Measurements from ENCODE around the gene ACSL6. TPM values are rescaled to one million over a fixed set of nuclear protein-coding genes. Genes with fewer than 3 reads are reported as not detected.

ACSL6 gene
- total RNA-seq, 1 donor from 2014 or later, result under 0.01 TPM

DNA sequence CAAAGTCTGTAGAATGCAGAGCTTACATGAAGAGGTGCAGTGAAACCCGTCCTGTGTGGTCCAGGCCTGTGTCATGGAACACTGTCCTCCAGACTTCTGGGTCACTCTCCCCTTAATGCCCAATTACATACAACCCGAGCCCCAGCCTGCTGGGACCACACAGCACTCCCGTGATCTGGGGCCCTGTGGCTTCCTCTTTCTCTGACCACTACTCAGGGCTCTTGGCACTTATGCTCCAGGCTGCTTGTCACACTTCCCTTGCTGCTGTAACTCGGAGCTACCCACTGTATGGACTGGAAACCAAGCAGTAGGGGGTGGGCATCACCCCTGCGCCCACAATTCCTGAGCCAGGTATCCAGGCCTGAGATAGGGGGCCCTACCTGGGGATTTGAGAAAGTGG is 38.7 kb upstream of the ACSL6 start:
- H3K27me3 ChIP-seq (ENCODE audit: control insufficient read depth, insufficient read depth, low read length), result peaks cover 5% of the 10 kb centered on the region
- no peak for DNase-seq (ENCODE audit: low read depth)
- no peaks in the 10 kb centered on the region for H3K36me3 ChIP-seq (ENCODE audit: control insufficient read depth, insufficient read depth, low read length)
- H3K4me3 ChIP-seq (ENCODE audit: low read depth, low read length), result no peak overlapping the region
- TF ChIP-seq, protein P1, sequence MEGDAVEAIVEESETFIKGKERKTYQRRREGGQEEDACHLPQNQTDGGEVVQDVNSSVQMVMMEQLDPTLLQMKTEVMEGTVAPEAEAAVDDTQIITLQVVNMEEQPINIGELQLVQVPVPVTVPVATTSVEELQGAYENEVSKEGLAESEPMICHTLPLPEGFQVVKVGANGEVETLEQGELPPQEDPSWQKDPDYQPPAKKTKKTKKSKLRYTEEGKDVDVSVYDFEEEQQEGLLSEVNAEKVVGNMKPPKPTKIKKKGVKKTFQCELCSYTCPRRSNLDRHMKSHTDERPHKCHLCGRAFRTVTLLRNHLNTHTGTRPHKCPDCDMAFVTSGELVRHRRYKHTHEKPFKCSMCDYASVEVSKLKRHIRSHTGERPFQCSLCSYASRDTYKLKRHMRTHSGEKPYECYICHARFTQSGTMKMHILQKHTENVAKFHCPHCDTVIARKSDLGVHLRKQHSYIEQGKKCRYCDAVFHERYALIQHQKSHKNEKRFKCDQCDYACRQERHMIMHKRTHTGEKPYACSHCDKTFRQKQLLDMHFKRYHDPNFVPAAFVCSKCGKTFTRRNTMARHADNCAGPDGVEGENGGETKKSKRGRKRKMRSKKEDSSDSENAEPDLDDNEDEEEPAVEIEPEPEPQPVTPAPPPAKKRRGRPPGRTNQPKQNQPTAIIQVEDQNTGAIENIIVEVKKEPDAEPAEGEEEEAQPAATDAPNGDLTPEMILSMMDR (IDR thresholded peaks at IDR 0.05; ENCODE audit: insufficient read depth, low read length, poor library complexity, severe bottlenecking), result no peak

DNA sequence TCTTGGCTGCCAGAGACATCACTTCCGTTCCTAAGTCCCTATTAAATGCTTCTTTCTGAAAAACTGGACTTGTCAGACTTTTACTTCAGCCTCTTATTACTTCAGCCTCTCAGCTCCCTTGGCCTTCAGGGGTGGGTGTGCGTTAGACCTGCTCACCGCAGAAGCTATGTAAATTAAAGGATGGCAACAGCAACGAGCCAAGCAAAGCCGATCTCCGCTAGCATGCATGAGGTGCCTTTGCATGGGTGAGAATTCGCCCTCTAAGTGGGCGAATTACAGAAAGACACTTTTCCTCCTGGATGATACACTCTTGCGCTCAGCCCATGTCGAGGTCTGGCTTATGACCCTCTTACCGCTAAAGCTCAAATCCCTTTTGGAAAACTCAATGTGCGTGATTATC is 38.1 kb upstream of the ACSL6 start:
- no peak for DNase-seq (ENCODE audit: low read depth)
- Histone ChIP-seq H3K27me3 (ENCODE audit: control insufficient read depth, insufficient read depth, low read length) (peaks cover 5% of the 10 kb centered on the region), H3K36me3 (ENCODE audit: control insufficient read depth, insufficient read depth, low read length) (no peaks in the 10 kb centered on the region), H3K4me3 (ENCODE audit: low read depth, low read length) (no peak overlapping the region)
- TF ChIP-seq, protein P1 (IDR thresholded peaks at IDR 0.05; ENCODE audit: insufficient read depth, low read length, poor library complexity, severe bottlenecking), result no peak

DNA sequence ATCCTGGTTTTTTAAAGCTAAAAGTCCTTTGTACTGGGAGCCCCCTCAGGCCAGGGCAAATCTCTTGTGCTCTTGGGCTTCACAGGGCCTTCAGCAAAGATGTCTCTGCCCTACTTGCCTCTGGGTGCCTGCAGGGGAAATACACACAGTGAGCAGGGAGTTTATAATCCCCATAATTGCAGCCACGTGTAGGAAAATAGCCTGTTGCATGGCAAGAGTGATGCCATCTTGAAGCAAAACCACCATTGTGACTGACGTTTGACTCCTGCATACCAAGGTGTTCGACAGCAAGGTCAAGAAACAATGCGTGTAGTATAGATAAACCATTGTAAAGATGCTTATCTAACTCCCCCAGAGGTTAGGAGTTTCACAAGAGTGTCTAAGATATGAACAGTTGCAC is 37.6 kb upstream of the ACSL6 start:
- H3K4me3 ChIP-seq (ENCODE audit: low read depth, low read length), result no peak overlapping the region
- no peaks in the 10 kb centered on the region for H3K36me3 ChIP-seq (ENCODE audit: control insufficient read depth, insufficient read depth, low read length)
- H3K27me3 ChIP-seq (ENCODE audit: control insufficient read depth, insufficient read depth, low read length), result peaks cover 5% of the 10 kb centered on the region
- TF ChIP-seq, protein P1 (IDR thresholded peaks at IDR 0.05; ENCODE audit: insufficient read depth, low read length, poor library complexity, severe bottlenecking), result no peak
- DNase-seq (ENCODE audit: low read depth), result no peak

DNA sequence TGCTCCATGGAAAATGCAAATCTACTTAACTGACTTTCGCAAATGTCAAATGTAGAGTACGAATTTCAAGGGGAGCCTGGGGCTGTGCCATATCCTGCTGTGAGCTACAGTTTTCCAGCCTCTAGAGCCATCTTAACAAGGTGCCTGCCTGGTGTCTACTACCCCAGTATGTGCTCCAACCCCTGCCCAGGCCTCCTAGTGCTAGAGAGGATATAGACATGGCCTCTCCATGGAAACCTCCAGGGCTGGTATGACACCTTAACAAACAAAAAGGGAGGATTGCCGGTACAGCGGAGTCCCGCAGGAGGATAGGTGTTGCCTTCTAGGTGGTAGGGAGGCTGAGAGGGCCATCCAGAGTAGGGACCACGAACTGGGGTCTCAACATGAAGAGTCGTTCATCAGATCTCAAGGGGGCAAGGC is 35.4 kb upstream of the ACSL6 start:
- peaks cover 10% of the 10 kb centered on the region for H3K27me3 ChIP-seq (ENCODE audit: control insufficient read depth, insufficient read depth, low read length)
- no peak overlapping the region for H3K4me3 ChIP-seq (ENCODE audit: low read depth, low read length)
- DNase-seq (ENCODE audit: low read depth), result no peak
- H3K36me3 ChIP-seq (ENCODE audit: control insufficient read depth, insufficient read depth, low read length), result no peaks in the 10 kb centered on the region
- TF ChIP-seq, protein P1 (IDR thresholded peaks at IDR 0.05; ENCODE audit: insufficient read depth, low read length, poor library complexity, severe bottlenecking), result no peak

DNA sequence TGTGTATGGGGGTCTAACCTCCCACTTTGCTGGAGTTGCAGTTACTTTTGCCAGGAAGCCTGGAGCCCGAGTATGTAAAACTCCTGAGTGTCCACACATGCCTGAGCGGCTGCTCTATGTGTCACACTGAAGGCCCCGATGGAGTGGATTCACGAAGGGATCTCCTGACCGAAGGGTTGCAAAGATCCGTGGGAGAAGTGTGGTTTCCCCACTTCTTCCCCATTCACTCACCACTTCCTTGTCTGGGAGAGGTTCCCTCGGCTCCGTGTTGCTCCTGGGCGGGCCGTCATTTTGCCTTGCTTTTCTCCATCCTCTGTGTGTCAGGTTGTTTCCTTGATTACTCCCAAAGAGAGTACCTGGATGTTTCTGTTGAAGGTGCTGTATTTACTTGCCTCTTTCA is 32.7 kb upstream of the ACSL6 start:
- TF ChIP-seq, protein P1 (IDR thresholded peaks at IDR 0.05; ENCODE audit: insufficient read depth, low read length, poor library complexity, severe bottlenecking), result no peak
- no peak for DNase-seq (ENCODE audit: low read depth)
- no peak overlapping the region for H3K4me3 ChIP-seq (ENCODE audit: low read depth, low read length)
- no peaks in the 10 kb centered on the region for H3K36me3 ChIP-seq (ENCODE audit: control insufficient read depth, insufficient read depth, low read length)
- H3K27me3 ChIP-seq (ENCODE audit: control insufficient read depth, insufficient read depth, low read length), result peaks cover 11% of the 10 kb centered on the region

DNA sequence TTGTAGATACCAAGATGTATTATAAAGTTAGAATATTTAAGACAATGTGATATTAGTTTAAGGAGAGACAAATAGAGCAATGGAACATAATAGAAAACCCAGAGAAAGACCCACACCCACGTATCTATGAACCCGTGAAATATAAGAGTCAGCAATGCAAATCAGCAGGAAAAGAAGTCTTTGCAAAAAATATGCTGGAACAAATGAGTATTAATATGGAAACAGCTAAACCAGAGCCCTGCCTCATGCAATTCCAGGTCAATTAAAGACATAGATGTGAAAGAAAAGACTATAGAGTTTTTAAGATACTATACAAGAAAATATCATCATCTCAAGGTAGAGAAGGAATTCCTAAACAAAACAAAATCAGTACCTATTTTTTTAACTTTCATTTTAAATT is 25.9 kb upstream of the ACSL6 start:
- H3K4me3 ChIP-seq (ENCODE audit: low read depth, low read length), result no peak overlapping the region
- TF ChIP-seq, protein P1 (IDR thresholded peaks at IDR 0.05; ENCODE audit: insufficient read depth, low read length, poor library complexity, severe bottlenecking), result no peak

More for the DNA sequence above, 25.9 kb upstream of the ACSL6 start:
- DNase-seq (ENCODE audit: low read depth), result no peak
- no peaks in the 10 kb centered on the region for H3K36me3 ChIP-seq (ENCODE audit: control insufficient read depth, insufficient read depth, low read length)
- H3K27me3 ChIP-seq (ENCODE audit: control insufficient read depth, insufficient read depth, low read length), result peaks cover 2% of the 10 kb centered on the region
